Spleen (tissue), 7 donors: ENCODE results near the gene DLEC1.

Experiments
- POLR2AphosphoS5 ChIP-seq, 3 donors: sonication (generic); formaldehyde crosslinking; IDR thresholded peaks; one replicate each; pipeline ENCODE4 v1.5.1; 2017; ENCODE audit warnings: antibody characterized with exemption in 3 of 3
- TF ChIP-seq, protein P1 (sequence below), 11 experiments: fragments of 200-600 bp in 7 of 11; fragments of 450-650 bp in 4 of 11; sonication (generic) in 4 of 11; IDR thresholded peaks in 8 of 11; conservative IDR thresholded peaks in 3 of 11; 1 replicate in 7 of 11; 2 replicates in 4 of 11; pipeline versions ENCODE4 v1.4.0 to v1.8.0; 2016 to 2021; ENCODE audit warnings: antibody characterized with exemption in 11 of 11, inconsistent platforms in 4 of 11, mild to moderate bottlenecking in 1 of 11
- donor health status: DM: no; HTN: no; CAD: no; lungs with moderate emphysema.
- donor health status: DM: no; HTN: no; CAD: no.
- donor health status: DM: no; HTN: no; CAD: no.

DNA sequence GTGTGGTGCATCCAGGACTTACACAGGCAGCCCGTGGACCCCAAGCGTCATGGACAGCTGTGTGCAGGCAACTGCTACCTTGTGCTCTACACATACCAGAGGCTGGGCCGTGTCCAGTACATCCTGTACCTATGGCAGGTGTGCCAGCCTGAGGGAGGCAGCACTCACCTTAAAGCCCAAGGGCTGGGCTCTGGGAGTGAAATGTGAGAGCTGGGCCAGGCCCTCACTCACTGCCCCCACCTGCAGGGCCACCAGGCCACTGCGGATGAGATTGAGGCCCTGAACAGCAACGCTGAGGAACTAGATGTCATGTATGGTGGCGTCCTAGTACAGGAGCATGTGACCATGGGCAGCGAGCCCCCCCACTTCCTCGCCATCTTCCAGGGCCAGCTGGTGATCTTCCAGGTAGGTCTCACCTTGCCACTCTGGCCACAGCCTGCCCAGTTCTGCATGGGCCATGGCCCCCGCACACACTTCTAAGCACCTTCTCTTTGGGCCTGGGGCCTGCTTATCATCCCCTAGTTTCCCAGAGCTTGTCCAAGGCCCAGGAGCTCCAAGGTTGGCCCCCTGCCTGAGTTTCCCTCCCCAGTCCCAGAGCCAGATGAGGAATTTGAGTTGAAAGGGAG is 37.4 kb upstream of the DLEC1 start:
- TF ChIP-seq, protein P1, sequence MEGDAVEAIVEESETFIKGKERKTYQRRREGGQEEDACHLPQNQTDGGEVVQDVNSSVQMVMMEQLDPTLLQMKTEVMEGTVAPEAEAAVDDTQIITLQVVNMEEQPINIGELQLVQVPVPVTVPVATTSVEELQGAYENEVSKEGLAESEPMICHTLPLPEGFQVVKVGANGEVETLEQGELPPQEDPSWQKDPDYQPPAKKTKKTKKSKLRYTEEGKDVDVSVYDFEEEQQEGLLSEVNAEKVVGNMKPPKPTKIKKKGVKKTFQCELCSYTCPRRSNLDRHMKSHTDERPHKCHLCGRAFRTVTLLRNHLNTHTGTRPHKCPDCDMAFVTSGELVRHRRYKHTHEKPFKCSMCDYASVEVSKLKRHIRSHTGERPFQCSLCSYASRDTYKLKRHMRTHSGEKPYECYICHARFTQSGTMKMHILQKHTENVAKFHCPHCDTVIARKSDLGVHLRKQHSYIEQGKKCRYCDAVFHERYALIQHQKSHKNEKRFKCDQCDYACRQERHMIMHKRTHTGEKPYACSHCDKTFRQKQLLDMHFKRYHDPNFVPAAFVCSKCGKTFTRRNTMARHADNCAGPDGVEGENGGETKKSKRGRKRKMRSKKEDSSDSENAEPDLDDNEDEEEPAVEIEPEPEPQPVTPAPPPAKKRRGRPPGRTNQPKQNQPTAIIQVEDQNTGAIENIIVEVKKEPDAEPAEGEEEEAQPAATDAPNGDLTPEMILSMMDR (IDR thresholded peaks at IDR 0.05 in 8 of 11, conservative IDR thresholded peaks at IDR 0.05 in 3 of 11) = no peak
- TF ChIP-seq POLR2AphosphoS5 (IDR thresholded peaks at IDR 0.05) = peak in 1 of 3 donors; percentile 37
